ENCODE measurements around the gene LAMA2. TPM values are rescaled to one million over a fixed set of nuclear protein-coding genes. Genes with fewer than 3 reads are reported as not detected.

The LAMA2 gene
- total RNA-seq, 1 donor from 2014 or later = 344 TPM

- no peak for DNase-seq (ENCODE audit: low spot score)
- intact Hi-C loops (cut with DNase I) = no loop called here
Measured at GRCh38 chr6:129552413-129552812, 669.5 kb downstream of the LAMA2 start.

- intact Hi-C loops (cut with DNase I) = no loop called here
- DNase-seq (ENCODE audit: low spot score) = no peak
Measured at GRCh38 chr6:129555206-129555832, 672.4 kb downstream of the LAMA2 start.

- DNase-seq (ENCODE audit: low spot score) = no peak
- intact Hi-C loops (cut with DNase I) = no loop called here
Measured at GRCh38 chr6:129558248-129558647, 675.3 kb downstream of the LAMA2 start.

- intact Hi-C loops (cut with DNase I) = no loop called here
- no peak for DNase-seq (ENCODE audit: low spot score)
Measured at GRCh38 chr6:129565366-129565765, 682.4 kb downstream of the LAMA2 start.

- DNase-seq (ENCODE audit: low spot score) = no peak
- intact Hi-C loops (cut with DNase I) = no loop called here
Measured at GRCh38 chr6:129565811-129566210, 682.9 kb downstream of the LAMA2 start.

All from cardiac septum (tissue), 1 donor.